Epithelial cell of prostate (primary cell): ENCODE results near the gene EXD3.
A peak's percentile ranks its signal among the peaks of the same experiment; 100 is the strongest.
"Not testable (repeated sequence)": the region's sequence is repeated elsewhere in the genome, so short reads cannot be mapped to it uniquely, and the experiment has no call there.

Experiments
- DNase-seq: peaks from one replicate; pipeline ENCODE4 v3.0.0-alpha.2; 2011; ENCODE audit warnings: low read depth, low spot score
- H3K27ac ChIP-seq: fragments of 450-650 bp; 2 replicates; pipeline ENCODE4 v1.5.1; 2017; ENCODE audit warnings: mild to moderate bottlenecking

EXD3 gene

GRCh38 chr9:137327641-137328550, 95.1 kb downstream of the EXD3 start:
- not testable (repeated sequence) for DNase-seq
- H3K27ac ChIP-seq: peak overlapping the region; percentile 20

GRCh38 chr9:137326445-137327065, 96.4 kb downstream of the EXD3 start:
- no peak overlapping the region for H3K27ac ChIP-seq

GRCh38 chr9:137325799-137326198, 97.2 kb downstream of the EXD3 start:
- DNase-seq: no peak
- H3K27ac ChIP-seq: no peak overlapping the region

More at GRCh38 chr9:137326445-137327065, 96.4 kb downstream of the EXD3 start:
- DNase-seq: no peak

GRCh38 chr9:137325124-137325523, 97.8 kb downstream of the EXD3 start:
- no peak overlapping the region for H3K27ac ChIP-seq
- no peak for DNase-seq

GRCh38 chr9:137323531-137324331, 99.2 kb downstream of the EXD3 start:
- no peak for DNase-seq
- no peak overlapping the region for H3K27ac ChIP-seq

GRCh38 chr9:137321726-137322361, 101.1 kb downstream of the EXD3 start:
- no peak overlapping the region for H3K27ac ChIP-seq
- no peak for DNase-seq

GRCh38 chr9:137320555-137321384, 102.2 kb downstream of the EXD3 start:
- H3K27ac ChIP-seq: no peak overlapping the region
- DNase-seq: no peak

- DNase-seq: no peak
- H3K27ac ChIP-seq: no peak overlapping the region
Measured at GRCh38 chr9:137319739-137320551, 103.0 kb downstream of the EXD3 start.

- no peak for DNase-seq
- H3K27ac ChIP-seq: no peak overlapping the region
Measured at GRCh38 chr9:137319011-137319738, 103.8 kb downstream of the EXD3 start.

- no peak overlapping the region for H3K27ac ChIP-seq
- DNase-seq: no peak
Measured at GRCh38 chr9:137318602-137319001, 104.4 kb downstream of the EXD3 start.

- DNase-seq: no peak
- no peak overlapping the region for H3K27ac ChIP-seq
Measured at GRCh38 chr9:137317718-137318511, 105.0 kb downstream of the EXD3 start.

- H3K27ac ChIP-seq: no peak overlapping the region
- no peak for DNase-seq
Measured at GRCh38 chr9:137317021-137317717, 105.8 kb downstream of the EXD3 start.

GRCh38 chr9:137316012-137316981, 106.7 kb downstream of the EXD3 start:
- DNase-seq: no peak
- H3K27ac ChIP-seq: no peak overlapping the region

GRCh38 chr9:137315581-137316011, 107.4 kb downstream of the EXD3 start:
- DNase-seq: no peak

More at GRCh38 chr9:137315581-137316011, 107.4 kb downstream of the EXD3 start:
- H3K27ac ChIP-seq: no peak overlapping the region
